HG02885 (cell line): Measurements from ENCODE around the gene WBP2NL.
"Not testable (repeated sequence)": the region's sequence is repeated elsewhere in the genome, so short reads cannot be mapped to it uniquely, and the experiment has no call there.

Source experiments
- ATAC-seq: cut with Tn5 transposase; IDR thresholded peaks from one replicate; pipeline ENCODE4 v1.9.1; 2021; ENCODE audit warnings: mild to moderate bottlenecking; ENCODE audit not compliant: unreplicated experiment, poor library complexity

WBP2NL gene

GRCh38 chr22:42069801-42070516, 71.4 kb downstream of the WBP2NL start:
- peak; percentile 16 for ATAC-seq

- ATAC-seq, result peak; percentile 93
These were observed 72.2 kb downstream of the WBP2NL start, which contains the start of gene NAGA for GRCh38 chr22:42070517-42071422. NAGA (minus strand) TSS chr22:42070812; CDS start chr22:42070297, 515 bp downstream.

- not testable (repeated sequence) for ATAC-seq
These were observed 72.9 kb downstream of the WBP2NL start for GRCh38 chr22:42071508-42071907.

DNA sequence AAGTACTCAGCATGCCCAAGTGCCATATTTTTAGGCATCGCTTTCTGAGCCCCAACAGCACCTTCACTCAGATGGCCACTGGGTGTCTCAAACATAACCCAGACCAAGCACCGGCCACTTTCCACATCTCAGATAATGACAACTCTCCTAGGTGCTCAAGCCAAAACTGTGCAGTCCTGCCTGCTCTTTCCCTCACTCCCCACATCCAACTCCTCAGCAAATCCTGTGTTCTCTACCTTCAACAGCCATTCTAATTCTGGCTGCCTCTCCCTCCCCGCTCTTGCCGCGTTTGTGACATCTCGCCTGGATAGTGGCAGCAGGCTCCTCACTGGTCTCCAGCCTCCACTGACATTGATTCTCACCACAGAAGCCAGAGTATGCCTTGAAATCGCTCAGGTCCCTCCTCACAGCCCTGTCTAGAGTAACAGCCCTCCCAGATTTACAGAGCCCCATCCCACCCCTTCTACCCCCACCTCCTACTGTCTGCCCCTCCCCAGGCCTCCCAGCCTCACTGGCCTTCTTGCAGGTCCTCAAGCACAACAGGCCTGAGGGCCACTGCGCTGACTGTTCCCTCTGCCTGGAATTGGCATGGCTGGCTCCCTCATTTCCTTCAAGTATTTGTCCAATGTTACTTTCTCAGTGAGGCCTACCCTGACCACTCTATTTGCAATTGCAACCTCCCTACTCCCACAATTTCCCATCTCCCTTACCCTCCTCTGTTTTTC, 74.2 kb downstream of the WBP2NL start:
- ATAC-seq, result no peak

- ATAC-seq, result no peak
These were observed 75.0 kb downstream of the WBP2NL start for GRCh38 chr22:42073621-42074041.

GRCh38 chr22:42074132-42074811, 75.7 kb downstream of the WBP2NL start, which contains the start of gene PHETA2:
PHETA2 (plus strand) TSS chr22:42074248; CDS start chr22:42077294, 3,046 bp downstream.
- ATAC-seq, result no peak

DNA sequence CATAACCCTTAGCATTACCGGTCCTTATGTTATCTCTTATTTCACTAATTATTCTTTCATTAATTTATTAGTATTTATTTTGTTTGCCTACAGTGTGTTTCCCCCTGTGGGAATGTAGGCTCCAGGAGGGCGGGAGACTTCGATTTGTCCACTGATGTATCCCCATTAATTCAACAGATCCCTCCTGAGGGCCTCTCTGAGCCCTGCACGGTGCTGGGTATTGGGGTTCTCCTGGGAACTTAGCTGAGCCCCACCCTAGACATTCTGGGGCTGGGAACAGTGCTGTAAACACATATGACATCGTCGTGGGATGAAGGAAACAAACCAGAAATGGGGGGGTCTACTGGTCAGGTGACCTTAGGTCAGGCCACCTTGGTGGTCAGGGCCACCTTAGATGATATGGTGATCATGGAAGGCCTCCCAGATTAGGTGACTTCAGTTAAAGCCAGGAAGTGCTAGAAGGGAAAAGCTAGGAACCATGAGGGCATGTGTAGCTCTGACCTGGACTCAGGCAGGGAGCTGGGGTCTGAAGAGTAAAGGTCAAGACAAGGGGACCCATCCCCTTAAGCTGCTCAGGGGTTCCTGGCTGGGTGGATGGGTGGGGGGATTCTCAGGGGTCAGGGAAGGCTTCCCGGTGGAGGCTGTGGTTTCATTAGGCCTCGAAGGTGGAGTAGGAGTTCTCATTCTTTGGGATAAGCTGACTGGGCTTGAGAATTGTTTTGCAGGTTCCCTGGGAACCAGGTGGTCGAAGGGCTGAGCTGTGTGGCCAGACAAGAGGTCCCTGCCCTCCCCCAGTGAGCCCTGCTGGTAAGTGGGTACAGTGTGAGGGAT, 76.5 kb downstream of the WBP2NL start:
- ATAC-seq, result no peak

DNA sequence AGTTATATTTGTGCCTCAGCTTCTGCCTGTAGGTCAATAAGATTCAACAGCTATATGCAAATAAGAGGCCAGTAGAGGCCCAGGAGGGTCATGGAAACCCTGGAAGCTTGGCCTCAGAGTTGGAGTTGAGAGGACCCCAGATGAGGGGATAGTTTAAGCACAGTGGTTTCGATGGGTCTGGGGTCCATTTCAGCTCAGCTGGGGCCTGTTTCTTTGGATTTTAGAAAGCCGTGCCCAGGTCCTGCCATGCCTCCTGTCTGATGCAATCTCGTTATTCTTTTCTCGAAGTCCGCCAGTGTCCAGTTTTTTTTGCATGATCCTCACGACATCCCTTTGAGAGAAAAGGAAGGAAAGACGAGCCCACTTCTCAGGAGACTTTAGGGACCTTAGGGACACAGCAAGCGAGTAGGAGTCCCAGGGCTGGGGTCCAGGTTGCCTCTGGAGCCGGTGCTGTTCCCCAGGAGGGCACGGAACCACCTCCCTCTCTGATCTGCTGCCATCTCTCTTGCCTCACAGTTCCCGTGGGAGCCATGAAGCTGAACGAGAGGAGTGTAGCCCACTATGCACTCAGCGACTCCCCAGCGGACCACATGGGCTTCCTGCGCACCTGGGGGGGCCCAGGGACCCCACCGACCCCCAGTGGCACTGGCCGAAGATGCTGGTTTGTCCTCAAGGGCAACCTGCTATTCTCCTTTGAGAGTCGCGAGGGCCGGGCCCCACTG, 78.3 kb downstream of the WBP2NL start:
- ATAC-seq, result no peak

GRCh38 chr22:42077486-42078125, 79.0 kb downstream of the WBP2NL start:
- ATAC-seq, result no peak
